NCI-H2029 treated with DMSO at 0.1 percent for 48 hours (cell line): Measurements from ENCODE around the gene KCNAB1.

Experiments used
- DNase-seq: peaks from one replicate; lab custom pipeline; 2025; lab: John Stamatoyannopoulos, UW

KCNAB1 gene

GRCh38 chr3:156371701-156372100 lies 251.3 kb downstream of the KCNAB1 start:
- DNase-seq: no peak

DNA sequence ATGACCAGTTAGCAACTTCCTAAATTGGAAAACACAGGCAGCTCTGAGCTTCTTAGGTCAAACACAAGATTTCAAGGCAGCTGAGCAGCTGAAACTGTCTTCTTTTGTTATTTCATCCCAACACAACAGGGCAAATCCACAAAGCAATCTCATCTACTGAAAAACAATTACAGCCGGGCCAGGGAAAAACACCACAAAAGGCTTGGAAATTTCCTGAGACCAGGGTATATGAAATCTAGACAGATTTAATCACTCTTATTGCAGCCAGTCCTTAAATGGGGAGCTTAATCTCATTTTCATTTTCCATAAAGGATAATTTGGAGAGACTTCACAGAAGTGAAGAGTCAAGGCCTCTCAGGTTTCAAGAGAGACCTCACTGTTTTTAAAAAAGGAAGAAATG lies 252.7 kb downstream of the KCNAB1 start:
- DNase-seq: no peak

- DNase-seq: no peak
Measured at GRCh38 chr3:156373654-156374053, 253.3 kb downstream of the KCNAB1 start.

GRCh38 chr3:156376199-156376598 lies 255.8 kb downstream of the KCNAB1 start:
- DNase-seq: no peak

GRCh38 chr3:156377266-156377665 lies 256.9 kb downstream of the KCNAB1 start:
- DNase-seq: no peak

DNA sequence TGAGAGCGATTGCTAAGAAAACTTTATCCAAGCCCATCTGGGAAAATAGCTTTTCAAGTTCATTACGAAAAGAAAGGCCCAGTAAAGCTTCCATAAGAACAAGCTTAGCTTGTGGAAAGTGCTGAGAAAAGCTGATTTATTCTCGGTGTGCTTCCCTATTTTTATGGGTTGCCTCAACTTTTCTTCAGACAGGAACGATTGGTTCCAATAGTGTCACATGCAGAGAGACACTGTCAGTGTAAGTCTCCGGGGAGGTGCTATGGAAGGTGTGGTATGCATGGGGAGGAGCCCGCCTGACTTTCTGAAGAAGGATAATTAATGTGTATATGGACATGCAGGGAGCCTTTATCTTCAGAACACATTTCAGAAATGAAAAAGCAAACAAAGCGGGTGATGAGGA lies 257.3 kb downstream of the KCNAB1 start:
- no peak for DNase-seq

DNA sequence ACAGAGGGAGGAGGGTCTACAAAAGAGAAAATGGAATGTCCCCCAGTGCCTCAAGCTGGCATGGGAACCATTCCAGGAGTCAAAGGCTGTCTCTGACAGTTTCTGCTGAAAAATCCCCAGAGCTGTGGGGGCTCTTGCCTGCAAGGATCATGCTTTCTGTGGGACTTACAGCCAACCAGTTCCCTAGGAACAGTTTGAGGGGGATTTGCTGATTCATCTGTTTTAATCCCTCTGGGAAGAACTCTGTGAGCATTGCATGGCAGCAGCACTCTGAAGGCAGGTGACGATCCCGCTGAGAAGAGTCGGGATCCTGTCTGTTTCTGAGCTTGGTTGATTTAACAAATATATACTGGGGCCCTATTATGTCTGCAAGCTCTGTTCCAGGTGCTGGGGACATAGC lies 258.5 kb downstream of the KCNAB1 start:
- no peak for DNase-seq

DNA sequence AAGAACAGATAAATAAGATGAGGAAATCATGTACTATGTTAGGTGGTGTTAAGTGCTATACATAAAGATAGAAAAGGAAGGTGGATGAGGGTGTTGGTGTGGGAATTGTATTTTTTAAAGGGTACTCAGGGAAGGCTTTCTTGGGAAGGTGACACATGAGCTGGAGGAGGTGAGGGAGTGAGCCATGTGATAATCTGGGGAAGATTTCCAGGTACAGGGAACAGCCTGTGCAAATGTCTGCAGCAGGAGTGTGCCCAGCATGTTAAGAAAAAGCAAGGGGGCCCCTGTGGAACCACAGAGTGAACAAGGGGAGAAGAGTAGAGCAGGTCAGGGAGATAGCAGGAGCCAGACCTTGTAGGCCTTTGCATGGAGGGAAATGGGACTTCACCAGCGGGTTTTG lies 258.9 kb downstream of the KCNAB1 start:
- no peak for DNase-seq

- no peak for DNase-seq
Measured at GRCh38 chr3:156381253-156381652, 260.9 kb downstream of the KCNAB1 start.

- no peak for DNase-seq
Measured at GRCh38 chr3:156382458-156383346, 262.3 kb downstream of the KCNAB1 start.

- no peak for DNase-seq
Measured at GRCh38 chr3:156383441-156384025, 263.2 kb downstream of the KCNAB1 start.

DNA sequence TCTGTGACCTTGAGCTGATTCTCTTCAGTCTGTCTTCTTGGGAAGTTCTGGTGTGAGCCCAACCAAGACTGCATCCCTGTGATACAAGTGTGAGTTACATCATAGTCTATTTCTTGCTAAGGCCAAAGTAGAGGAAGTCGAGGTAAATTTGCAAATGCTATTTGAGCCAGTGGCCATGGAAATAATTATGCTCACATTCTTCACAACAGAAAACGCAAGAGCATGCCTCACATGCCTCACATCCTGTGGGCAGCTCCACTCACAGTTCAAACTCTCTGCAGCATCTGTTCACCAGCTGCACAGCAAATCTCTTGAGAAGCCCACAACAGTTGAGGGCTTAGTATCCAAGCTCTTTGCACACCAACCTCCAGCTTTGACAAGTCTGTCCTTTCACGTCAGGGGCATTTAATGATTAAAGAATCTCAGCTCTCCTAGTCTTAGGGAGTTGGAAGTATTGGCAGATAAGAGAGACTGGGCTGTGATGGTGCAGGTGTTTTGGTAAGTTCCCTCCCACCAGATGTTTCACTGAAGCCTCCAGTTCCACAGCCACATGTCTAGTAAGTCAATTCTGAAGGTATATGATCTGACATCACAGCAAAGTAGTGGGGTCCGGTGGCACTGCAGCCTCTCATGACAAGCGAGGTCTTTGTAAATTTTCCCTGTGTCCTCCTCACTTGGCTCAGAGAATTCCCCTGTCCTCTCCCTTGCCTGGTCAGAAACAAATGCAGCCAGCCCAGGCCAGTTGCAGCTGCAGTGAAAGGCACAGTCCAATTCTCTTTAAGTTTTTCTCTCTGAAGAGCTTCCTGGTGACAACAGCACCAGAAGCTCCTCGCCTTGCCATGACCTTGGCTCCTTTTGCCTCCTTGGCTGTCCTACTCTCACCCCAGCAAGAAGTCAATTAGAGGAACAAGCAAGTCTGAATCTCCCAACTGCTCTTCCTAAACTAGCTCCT lies 268.4 kb downstream of the KCNAB1 start:
- no peak for DNase-seq

- DNase-seq: peak; percentile 49
Measured at GRCh38 chr3:156389449-156389950, 269.1 kb downstream of the KCNAB1 start.

DNA sequence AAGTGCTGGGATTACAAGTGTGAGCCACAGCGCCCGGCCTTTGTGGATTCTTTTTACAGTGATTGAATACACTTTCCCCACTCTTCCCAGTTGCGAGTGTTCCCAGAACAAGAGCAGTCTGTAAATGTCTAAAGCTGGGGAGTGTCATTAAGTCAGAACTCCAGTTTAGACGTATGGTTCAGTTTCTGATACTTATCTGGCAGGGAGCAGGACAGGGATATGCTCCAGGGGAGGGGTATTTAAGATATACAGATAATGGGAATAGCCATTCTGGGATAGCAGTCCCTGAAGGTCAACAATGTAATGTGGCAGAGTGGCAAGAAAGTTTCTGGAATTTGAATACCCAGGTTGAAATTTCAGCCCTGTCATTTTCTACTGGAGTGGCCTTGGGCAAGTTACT lies 270.5 kb downstream of the KCNAB1 start:
- no peak for DNase-seq

GRCh38 chr3:156395961-156396710 lies 275.8 kb downstream of the KCNAB1 start:
- no peak for DNase-seq

DNA sequence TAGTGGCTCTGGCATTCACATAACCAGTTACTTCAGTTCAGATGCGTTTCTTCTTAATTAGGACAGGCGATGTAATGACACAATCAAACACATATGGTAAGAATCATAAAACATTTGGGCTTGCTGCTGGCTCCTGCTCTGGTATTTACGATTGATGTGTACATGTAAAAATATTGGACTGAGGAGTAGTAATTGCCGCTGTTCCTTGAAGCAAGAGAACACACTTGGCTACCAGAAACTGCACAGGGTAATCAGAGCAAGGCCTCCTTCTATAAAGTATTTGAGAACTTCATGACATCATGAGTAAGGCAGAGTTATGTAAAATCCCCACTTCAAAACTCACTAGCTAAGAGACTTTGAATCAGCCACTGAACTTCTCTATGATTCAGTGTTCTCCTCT lies 276.5 kb downstream of the KCNAB1 start:
- no peak for DNase-seq

- DNase-seq: no peak
Measured at GRCh38 chr3:156397534-156397933, 277.2 kb downstream of the KCNAB1 start.

DNA sequence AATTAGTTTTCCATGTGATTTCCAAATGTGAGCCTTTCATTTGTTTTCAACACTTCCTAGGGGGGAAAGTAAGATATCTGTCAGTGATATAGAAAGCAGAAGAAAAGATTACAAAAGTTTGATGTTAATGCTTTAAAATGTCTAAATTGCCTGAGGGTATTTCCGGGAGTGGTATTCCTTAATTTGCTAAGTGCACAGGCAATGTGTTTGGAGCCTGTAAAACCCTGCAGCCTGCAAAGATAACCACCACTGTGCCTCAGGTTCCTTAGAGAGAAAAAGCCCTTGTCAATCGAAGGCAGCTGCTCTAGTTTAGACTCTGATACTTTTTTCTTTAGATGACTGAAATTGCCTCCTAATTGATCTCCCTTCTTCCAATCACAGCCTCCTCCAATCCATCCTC lies 279.7 kb downstream of the KCNAB1 start:
- no peak for DNase-seq

DNA sequence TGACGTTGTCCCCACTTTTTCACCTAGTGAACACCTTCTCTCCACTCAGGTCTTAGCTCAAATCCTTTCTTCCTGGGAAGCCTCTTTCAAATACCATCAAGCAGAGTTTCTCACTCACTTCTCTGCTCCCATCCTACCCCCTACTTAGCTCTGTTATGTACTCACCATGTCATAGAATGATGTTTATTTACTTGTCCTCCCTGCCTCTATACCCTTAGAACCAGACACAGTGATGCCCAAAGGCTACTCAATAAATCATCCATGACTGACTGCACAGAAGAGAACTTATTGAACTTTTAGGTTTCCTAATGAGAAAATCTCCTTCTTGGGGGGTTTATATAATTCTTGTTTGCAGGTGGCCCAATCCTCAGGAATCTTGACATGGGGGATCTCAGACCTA lies 280.4 kb downstream of the KCNAB1 start:
- DNase-seq: no peak

GRCh38 chr3:156404217-156404616 lies 283.8 kb downstream of the KCNAB1 start:
- DNase-seq: no peak

- no peak for DNase-seq
Measured at GRCh38 chr3:156406393-156406792, 286.0 kb downstream of the KCNAB1 start.
